Measurements from ENCODE around the gene S100A5. TPM values are rescaled to one million over a fixed set of nuclear protein-coding genes. Genes with fewer than 3 reads are reported as not detected.
A peak's percentile ranks its signal among the peaks of the same experiment; 100 is the strongest.

The S100A5 gene
- total RNA-seq, 1 experiment from 2014 or later: not detected

DNA sequence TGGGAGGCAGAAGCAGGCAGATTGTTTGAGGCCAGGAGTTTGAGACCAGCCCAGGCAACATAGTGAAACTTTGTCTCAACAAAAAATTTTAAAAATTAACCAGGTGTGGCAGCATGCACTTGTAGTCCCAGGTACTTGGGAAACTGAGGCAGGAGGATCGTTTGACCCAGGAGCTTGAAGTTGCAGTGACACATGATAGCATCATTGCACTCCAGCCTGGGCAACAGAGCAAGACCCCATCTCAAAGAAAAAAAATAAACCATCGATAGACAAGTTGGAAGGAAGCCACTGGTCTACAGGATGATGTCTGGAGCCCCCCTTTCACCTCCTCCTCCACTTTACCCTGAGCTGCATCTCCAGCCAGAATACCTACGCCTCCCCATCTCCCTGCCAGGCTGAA, 21.5 kb downstream of the S100A5 start:
- DNase-seq: no peak
- H3K36me3 ChIP-seq: no peaks in the 10 kb centered on the region

DNA sequence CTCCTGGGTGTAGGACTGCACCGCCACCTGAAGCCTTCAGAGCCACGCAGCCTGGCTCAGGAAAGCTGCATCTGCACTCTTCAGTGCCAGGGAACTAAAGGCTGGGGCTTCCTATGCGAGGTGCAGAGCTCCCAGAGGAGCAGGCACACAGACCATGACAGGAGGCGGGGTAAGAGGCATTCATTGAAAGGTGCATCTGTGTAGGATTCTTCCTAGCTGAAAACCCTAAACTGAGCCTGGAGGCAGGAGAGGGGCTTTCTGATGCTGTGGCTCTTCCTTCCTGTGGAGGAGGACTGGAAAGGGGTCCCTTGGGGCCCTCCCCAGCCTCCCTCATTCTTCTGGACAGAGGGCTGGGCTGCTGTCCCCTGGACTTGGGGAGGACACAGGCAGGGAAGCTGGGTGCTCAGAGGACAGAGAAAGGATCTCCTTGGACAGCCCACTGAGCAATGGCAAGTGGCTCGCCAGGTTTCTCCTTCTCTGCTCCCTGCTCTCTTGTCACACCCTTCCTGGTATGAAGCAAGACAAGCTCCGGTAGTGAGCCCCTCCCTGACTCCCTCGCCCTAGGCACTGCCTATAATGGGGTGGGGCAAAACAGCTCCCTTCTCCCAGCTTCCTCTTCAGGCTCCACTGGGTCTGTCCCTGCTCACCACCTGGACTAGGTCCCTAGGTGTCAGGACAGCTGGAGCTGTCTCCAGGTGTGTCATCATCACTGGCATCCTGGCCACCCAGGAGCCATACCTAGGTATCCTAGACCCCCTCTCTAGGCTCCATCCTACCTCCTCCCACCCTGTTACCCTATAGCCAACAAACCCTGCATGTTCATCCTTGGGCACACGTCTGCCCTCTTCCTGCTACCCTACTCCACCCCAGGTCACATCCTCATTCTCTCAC, 25.0 kb downstream of the S100A5 start:
- Histone ChIP-seq H3K27ac (no peak overlapping the region), H3K36me3 (no peaks in the 10 kb centered on the region), H3K9me3 (replicated peaks) (no peaks in the 10 kb centered on the region), H3K27me3 (no peaks in the 10 kb centered on the region), H3K4me3 (no peak overlapping the region), H3K4me1 (no peaks in the 10 kb centered on the region)
- DNase-seq: no peak

More for the DNA sequence above, 21.5 kb downstream of the S100A5 start:
- Histone ChIP-seq H3K27me3 (no peaks in the 10 kb centered on the region), H3K4me1 (no peaks in the 10 kb centered on the region), H3K4me3 (no peak overlapping the region), H3K9me3 (replicated peaks) (no peaks in the 10 kb centered on the region), H3K27ac (no peak overlapping the region)

DNA sequence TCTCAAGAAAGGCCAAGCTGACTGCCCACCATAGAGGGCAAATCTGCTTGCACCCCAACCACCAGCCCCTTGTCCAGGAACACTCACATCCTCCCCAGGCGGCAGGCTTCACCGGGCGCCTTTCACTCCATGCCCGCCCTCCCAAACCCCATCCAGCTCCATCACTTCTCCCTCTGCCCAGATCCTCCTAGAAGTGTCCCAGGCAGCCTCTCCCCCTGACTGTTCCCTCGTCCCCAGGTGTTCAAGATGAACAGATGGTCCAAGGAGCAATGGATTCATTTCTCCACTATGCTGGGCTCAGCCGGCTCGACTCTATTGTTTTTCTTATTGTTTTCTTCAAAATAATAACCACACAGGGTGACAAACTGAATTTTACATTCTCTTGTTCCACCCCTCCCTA, 27.1 kb downstream of the S100A5 start:
- H3K4me3 ChIP-seq: no peak overlapping the region
- H3K4me1 ChIP-seq: 0 out of 2 replicates have a peak, but pooled peaks cover 3% of the 10 kb centered on the region
- no peak overlapping the region for H3K27ac ChIP-seq
- H3K36me3 ChIP-seq: no peaks in the 10 kb centered on the region
- no peaks in the 10 kb centered on the region for H3K27me3 ChIP-seq
- H3K9me3 ChIP-seq (replicated peaks): no peaks in the 10 kb centered on the region
- no peak for DNase-seq

DNA sequence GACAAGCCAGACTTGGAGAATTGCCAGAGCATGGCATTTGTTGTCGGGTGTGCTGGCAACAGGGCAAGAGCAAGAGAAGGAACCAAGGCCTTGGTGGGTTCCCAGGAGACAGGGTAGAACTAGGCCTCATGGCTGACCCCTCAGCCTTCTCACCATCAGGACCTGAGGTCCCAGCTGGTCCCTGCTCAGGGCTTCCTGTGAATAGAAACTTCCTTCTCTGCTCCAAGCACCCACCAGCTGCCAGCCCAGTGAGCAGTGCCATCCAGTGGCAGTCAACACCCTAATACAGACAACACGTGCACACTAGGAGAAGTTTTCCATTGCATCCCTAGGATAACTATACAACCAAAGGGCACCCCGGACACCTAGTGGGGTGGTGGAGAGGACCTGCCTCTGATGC, 27.7 kb downstream of the S100A5 start:
- no peaks in the 10 kb centered on the region for H3K27me3 ChIP-seq
- H3K4me1 ChIP-seq: 0 out of 2 replicates have a peak, but pooled peaks cover 3% of the 10 kb centered on the region
- no peaks in the 10 kb centered on the region for H3K9me3 ChIP-seq (replicated peaks)
- no peak for DNase-seq
- no peaks in the 10 kb centered on the region for H3K36me3 ChIP-seq
- no peak overlapping the region for H3K27ac ChIP-seq
- no peak overlapping the region for H3K4me3 ChIP-seq

DNA sequence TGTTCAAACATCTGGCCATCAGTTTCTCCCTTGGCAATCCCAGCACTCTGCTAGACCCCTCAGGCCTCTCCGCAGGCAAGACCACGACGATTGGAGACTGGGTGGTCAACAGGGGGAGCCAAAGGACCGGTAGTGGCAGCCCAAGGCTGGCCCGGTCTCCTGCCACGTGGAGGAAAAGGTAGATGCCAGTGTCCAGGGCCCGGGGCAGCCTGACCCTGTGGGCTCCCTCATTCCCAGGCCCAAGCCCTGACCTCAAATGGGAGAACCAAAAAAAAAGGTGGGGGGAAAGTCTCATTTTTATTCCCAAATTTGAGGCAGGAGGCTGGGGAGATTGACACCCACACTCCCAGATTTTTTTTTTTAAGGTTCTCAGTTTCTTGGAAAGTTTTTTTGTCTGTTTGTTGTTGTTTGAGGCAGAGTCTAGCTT, 29.7 kb downstream of the S100A5 start:
- Histone ChIP-seq H3K4me1 (0 out of 2 replicates have a peak, but pooled peaks cover 3% of the 10 kb centered on the region), H3K27me3 (no peaks in the 10 kb centered on the region), H3K4me3 (no peak overlapping the region), H3K36me3 (no peaks in the 10 kb centered on the region), H3K27ac (no peak overlapping the region), H3K9me3 (replicated peaks) (no peaks in the 10 kb centered on the region)
- peak; percentile 85 to 90 for DNase-seq

DNA sequence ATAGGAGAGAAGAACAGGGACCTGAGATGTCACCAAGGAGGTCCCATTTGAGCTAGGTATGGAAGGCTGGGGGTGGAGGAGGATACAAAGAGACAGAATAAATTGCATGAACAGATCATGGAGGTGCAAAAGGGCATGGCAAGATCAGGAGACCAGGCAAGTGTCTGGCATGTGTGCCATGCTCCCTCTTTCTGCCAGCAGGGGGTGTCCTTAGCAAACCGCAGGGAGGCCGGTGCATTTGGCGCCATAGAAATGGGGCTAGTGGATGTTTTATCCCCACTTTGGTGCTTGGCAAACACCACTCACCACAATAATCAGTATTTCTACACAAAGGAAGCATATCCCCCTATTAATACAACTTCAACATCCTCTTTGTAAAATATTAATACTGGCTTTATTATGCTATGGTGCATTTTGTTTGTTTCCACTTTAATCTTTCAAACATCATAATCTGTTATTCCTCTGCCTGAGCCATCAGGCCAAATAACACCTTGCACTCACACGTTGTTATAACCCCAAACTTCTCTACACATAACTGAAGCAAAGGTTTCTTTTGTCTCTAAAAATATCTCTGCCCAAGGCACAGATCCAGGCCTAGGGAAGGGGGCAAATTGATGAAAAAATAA, 30.9 kb downstream of the S100A5 start:
- peak; percentile 65 to 77 for DNase-seq
- Histone ChIP-seq H3K9me3 (replicated peaks) (no peaks in the 10 kb centered on the region), H3K36me3 (no peaks in the 10 kb centered on the region), H3K4me3 (no peak overlapping the region), H3K27me3 (no peaks in the 10 kb centered on the region), H3K4me1 (0 out of 2 replicates have a peak, but pooled peaks cover 3% of the 10 kb centered on the region), H3K27ac (no peak overlapping the region)

DNA sequence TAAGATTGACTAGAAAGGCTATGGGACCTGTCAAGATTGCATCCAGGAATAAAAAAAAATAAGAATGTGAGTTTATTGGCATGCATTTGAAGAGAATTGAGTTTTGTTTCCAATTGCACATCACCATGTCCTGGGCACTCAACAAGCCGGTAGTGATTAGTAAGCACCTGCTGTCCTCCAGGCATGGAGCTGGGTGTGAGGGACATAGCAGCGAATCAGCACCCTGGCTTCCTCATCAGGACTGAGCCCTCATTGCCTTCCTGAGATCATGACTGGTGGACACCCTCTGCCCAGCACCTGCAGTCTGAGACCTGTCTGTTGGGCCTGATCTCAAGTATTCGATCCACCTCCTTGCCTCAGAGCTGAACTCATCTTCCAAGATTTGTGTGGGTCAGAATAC, 31.7 kb downstream of the S100A5 start:
- no peaks in the 10 kb centered on the region for H3K9me3 ChIP-seq (replicated peaks)
- no peak for DNase-seq

DNA sequence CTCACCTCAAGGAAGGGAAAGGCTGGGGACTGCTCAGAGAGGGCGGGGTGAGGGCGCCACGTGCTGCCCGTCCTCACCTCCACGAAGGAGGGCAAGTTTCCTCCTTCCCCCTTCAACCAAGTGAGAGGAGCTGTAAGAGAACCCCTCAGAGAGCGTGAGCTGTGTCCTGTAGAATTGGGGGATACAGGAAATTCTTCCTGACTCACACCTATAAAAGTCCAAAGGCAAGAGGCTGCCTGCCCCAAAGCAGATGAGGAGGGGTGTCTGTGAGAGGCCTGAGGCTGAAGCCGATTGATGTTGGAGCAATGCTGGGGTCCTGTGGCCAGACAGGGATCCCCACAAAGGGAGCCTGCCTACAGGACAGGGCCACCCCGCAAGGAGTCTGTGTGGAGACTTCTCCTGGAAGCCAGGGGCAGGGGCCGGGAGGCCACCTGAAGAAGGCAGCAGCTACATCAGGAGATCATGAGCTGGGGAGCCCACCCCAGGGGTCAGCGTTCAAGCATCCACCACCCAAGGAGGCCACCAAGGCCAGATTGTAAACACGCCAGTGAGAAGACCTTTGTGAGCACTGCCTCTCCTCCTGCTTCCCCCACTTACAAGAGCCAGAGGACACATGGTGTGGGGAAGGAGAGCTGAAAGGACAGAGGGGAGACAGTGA, 32.7 kb downstream of the S100A5 start:
- no peaks in the 10 kb centered on the region for H3K9me3 ChIP-seq (replicated peaks)

More for the DNA sequence above, 31.7 kb downstream of the S100A5 start:
- H3K4me3 ChIP-seq: no peak overlapping the region
- H3K36me3 ChIP-seq: no peaks in the 10 kb centered on the region
- 0 out of 2 replicates have a peak, but pooled peaks cover 3% of the 10 kb centered on the region for H3K4me1 ChIP-seq
- no peak overlapping the region for H3K27ac ChIP-seq
- no peaks in the 10 kb centered on the region for H3K27me3 ChIP-seq

DNA sequence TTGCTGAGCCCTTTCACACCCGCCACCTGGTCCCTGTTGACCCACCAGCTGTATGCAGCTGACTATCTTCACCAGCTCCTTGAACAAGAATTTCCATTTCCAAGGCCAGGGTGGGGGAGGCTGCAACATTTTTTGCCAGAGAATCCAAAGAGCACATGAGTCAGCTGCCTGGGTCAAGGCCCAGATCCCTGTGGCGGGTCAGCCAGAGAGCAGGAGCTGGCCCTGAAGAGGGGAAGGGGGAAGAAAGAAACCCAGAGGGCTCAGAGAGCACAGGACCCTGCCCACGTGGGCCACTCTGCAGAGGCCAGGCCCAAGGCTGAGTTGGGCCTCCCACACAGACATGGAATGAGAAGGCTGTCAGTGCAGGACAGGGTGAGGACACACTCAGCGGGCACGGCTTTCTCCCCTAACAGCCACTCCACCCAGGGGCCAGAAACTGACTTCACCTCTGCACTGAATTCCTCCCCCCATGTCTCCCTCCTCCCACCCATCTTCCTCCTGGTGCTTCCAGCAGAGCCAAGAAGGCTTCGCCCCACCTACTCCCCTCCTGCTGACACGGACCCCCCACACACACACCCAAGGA, 33.8 kb downstream of the S100A5 start:
- H3K9me3 ChIP-seq (replicated peaks): no peaks in the 10 kb centered on the region
- no peak overlapping the region for H3K27ac ChIP-seq
- H3K4me1 ChIP-seq: 0 out of 2 replicates have a peak, but pooled peaks cover 3% of the 10 kb centered on the region
- no peak overlapping the region for H3K4me3 ChIP-seq
- peak in 1 of 2 experiments; percentile 18 for DNase-seq
- no peaks in the 10 kb centered on the region for H3K36me3 ChIP-seq
- no peaks in the 10 kb centered on the region for H3K27me3 ChIP-seq

More for the DNA sequence above, 32.7 kb downstream of the S100A5 start:
- Histone ChIP-seq H3K4me1 (0 out of 2 replicates have a peak, but pooled peaks cover 3% of the 10 kb centered on the region), H3K27ac (no peak overlapping the region), H3K36me3 (no peaks in the 10 kb centered on the region), H3K27me3 (no peaks in the 10 kb centered on the region), H3K4me3 (no peak overlapping the region)
- DNase-seq: no peak

DNA sequence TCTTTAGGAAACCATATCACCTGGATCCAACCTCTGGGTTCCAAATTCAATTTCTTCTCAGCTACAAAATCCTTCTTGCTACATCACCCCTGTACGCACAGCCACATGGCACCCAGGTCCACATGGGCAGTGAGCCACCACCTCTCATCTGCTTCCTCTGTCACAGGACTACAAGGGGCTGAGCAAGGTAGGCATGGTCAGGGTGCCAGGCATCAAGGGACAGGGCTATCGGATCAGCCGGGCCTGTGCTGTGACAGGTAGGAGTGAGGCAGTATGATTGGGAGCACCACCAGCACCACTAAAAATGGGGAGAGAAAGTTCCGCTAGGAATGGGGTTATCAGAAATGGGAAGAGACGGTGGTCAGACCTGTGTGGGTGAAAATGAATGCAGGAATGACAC, 34.3 kb downstream of the S100A5 start:
- Histone ChIP-seq H3K27ac (no peak overlapping the region), H3K27me3 (no peaks in the 10 kb centered on the region), H3K4me3 (no peak overlapping the region), H3K4me1 (0 out of 2 replicates have a peak, but pooled peaks cover 3% of the 10 kb centered on the region), H3K9me3 (replicated peaks) (no peaks in the 10 kb centered on the region), H3K36me3 (no peaks in the 10 kb centered on the region)
- DNase-seq: no peak

DNA sequence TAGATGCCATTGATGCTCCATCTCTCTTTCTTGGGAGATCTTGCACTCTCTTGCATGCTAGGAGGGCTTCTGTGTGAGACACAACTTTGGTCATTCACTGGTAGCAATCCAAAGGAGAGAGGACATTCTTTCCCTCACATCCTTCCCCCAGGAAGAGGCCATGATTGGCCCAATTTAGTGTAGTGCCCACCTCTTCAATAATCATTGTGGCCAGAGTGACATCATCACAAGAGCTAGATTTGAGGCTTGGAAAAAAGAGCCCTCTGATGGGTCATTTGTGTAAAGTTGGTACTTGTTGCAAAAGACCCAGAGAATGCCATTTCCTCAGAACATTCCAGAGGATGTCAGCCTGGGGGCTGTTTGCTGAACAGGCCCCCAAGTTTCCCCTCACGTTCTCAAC, 35.2 kb downstream of the S100A5 start:
- Histone ChIP-seq H3K27me3 (no peaks in the 10 kb centered on the region), H3K4me3 (no peak overlapping the region), H3K27ac (no peak overlapping the region), H3K9me3 (replicated peaks) (no peaks in the 10 kb centered on the region), H3K4me1 (0 out of 2 replicates have a peak, but pooled peaks cover 3% of the 10 kb centered on the region), H3K36me3 (no peaks in the 10 kb centered on the region)
- no peak for DNase-seq

DNA sequence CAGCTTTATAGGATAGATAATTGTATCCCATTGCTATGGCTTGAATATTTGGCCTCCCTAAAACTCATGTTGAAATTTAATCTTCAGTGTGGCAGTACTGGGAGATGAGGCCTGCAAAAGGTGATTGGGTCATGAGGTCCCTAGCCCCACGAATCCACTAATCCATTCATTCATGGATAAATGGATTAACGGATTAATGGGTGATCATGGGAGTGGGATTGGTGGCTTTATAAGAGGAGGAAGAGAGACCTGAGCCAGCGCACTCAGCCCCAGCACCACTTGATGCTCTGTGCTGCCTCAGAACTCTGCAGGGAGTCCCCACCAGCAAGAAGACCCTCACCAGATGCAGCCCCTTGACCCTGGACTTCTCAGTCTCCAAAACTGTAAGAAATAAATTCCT, 37.0 kb downstream of the S100A5 start:
- no peaks in the 10 kb centered on the region for H3K4me1 ChIP-seq
- H3K4me3 ChIP-seq: no peak overlapping the region
- no peaks in the 10 kb centered on the region for H3K9me3 ChIP-seq (replicated peaks)
- no peaks in the 10 kb centered on the region for H3K36me3 ChIP-seq
- DNase-seq: no peak
- no peak overlapping the region for H3K27ac ChIP-seq
- no peaks in the 10 kb centered on the region for H3K27me3 ChIP-seq

DNA sequence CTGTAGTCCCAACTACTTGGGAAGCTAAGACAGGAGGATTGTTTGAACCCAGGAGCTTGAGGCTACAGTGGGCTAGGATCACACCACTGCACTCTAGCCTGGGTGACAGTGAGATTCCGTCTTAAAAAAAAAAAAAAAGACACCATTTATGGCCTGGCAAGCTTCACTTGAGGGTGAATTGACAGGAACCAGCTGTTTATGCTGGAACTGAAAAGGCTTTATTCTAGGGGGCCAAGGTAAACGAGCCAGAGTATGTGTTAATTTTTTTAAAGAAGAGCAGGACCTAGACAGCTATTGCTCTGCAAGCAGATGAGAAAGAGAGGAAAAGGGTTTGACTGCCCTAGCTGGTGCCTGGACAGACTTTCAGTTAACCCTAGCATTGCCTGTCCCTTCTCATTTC, 42.0 kb downstream of the S100A5 start:
- peaks cover 3% of the 10 kb centered on the region; the same call in 1 of the 2 replicates for H3K4me1 ChIP-seq
- no peaks in the 10 kb centered on the region for H3K9me3 ChIP-seq (replicated peaks)
- no peaks in the 10 kb centered on the region for H3K36me3 ChIP-seq
- DNase-seq: peak in 1 of 2 experiments; percentile 21
- no peak overlapping the region for H3K27ac ChIP-seq
- H3K27me3 ChIP-seq: no peaks in the 10 kb centered on the region; the same call in 1 of the 2 replicates
- no peak overlapping the region for H3K4me3 ChIP-seq

DNA sequence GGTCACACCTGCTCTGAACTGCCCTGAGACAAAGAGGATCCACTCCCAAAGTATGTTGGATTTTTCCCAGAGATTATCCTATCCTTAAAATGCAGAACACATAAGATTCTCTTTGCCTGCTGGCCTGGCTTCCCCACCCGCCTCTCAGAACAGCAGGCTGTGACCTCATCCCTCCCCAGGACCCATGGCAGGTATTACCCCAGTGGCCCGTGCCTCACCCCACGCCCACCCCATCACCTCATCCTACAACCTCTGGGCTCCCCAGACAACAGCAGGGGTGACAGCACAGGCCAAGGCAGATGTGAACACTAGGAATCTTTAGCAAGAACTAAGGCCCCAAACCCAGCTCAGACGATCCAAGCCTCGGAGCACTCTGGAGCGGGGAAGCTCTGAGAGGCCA, 45.2 kb downstream of the S100A5 start:
- Histone ChIP-seq H3K4me1 (peaks cover 9% of the 10 kb centered on the region; the same call in 1 of the 2 replicates), H3K27ac (no peak overlapping the region), H3K27me3 (no peaks in the 10 kb centered on the region; the same call in 1 of the 2 replicates), H3K9me3 (replicated peaks) (no peaks in the 10 kb centered on the region), H3K36me3 (no peaks in the 10 kb centered on the region), H3K4me3 (no peak overlapping the region)
- DNase-seq: no peak
